Anterior cingulate cortex (tissue), 58 donors: ENCODE data around the gene NHERF1.

Experiments used
- DNase-seq, 58 donors: peaks; one replicate each; lab custom pipeline; 2025; lab: John Stamatoyannopoulos, UW

NHERF1 gene

GRCh38 chr17:74803971-74804370, 55.5 kb downstream of the NHERF1 start:
- DNase-seq, result no peak

GRCh38 chr17:74804683-74805082, 56.3 kb downstream of the NHERF1 start:
- no peak for DNase-seq

- peak in 8 of 58 donors; percentile 11 to 62 (median 32) for DNase-seq
Measured at GRCh38 chr17:74805591-74805991, 57.2 kb downstream of the NHERF1 start.

- DNase-seq, result no peak
Measured at GRCh38 chr17:74806334-74806733, 57.9 kb downstream of the NHERF1 start.

GRCh38 chr17:74807441-74807840, 59.0 kb downstream of the NHERF1 start:
- no peak for DNase-seq

- DNase-seq, result peak in 16 of 58 donors; percentile 12 to 44 (median 35)
Measured at GRCh38 chr17:74807925-74808324, 59.5 kb downstream of the NHERF1 start.

GRCh38 chr17:74808714-74809430, 60.4 kb downstream of the NHERF1 start:
- DNase-seq, result no peak

GRCh38 chr17:74810699-74811485, 62.5 kb downstream of the NHERF1 start:
- peak in 28 of 58 donors; percentile 21 to 73 (median 42) for DNase-seq

- DNase-seq, result peak in 4 of 58 donors; percentile 49 to 71 (median 64)
Measured at GRCh38 chr17:74812109-74813009, 63.9 kb downstream of the NHERF1 start.

GRCh38 chr17:74814453-74814852, 66.0 kb downstream of the NHERF1 start:
- DNase-seq, result no peak

- DNase-seq, result no peak
Measured at GRCh38 chr17:74815067-74815466, 66.6 kb downstream of the NHERF1 start.

- no peak for DNase-seq
Measured at GRCh38 chr17:74815550-74816370, 67.3 kb downstream of the NHERF1 start.

- DNase-seq, result no peak
Measured at GRCh38 chr17:74816905-74817620, 68.6 kb downstream of the NHERF1 start.

- DNase-seq, result no peak
Measured at GRCh38 chr17:74818291-74818938, 70.0 kb downstream of the NHERF1 start.
